CMK (cell line): ENCODE data around the gene PSAPL1.

Experiments
- DNase-seq: peaks from one replicate; pipeline ENCODE4 v3.0.0-alpha.2; 2010; ENCODE audit warnings: low read depth

PSAPL1 gene

GRCh38 chr4:7434766-7435150 lies at the start of gene PSAPL1:
TSS of gene PSAPL1 (minus strand) at chr4:7434930. CDS start at chr4:7434879, 51 bp downstream.
- DNase-seq, result no peak

DNA sequence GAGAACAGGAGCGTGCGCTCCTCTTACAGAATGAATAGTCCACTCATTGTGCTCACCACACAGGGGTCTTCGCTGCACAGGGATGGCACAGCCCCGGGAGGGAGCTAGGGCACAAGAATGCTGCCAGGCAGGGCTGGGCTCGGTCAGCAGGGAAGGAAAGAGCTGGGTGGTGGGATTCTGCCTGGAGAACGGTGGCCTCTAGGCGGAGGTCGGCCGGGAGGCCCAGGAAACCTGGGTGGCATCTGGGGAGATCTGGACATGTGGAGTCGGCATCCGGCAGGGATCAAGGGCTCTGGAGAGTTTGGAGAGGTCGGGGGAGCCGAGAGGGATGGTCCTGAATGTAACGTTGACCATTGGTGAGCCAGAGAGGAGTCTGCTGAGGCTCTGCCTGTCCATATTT lies 46.5 kb upstream of the PSAPL1 start:
- DNase-seq, result no peak

- no peak for DNase-seq
Measured at GRCh38 chr4:7480423-7480822, 45.7 kb upstream of the PSAPL1 start.

DNA sequence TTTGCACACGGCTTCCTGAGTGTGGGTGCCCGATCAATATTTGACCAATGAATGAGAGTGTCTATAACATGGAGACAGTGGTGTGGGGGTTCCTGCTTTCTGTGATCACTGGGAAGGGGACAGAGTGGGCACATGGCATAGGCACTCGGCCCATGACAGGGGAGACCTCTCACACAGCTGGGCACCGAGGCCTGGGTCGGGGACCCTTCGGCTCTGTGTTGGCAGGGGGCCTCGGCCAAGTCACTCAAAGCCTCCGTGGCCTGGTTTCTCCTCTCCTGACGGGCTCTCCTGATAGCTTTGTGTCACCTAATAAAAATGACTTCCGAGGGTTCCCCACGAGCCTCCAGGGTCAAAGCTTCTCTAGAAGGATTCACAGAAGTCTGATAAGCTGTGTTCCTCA lies 43.9 kb upstream of the PSAPL1 start:
- DNase-seq, result no peak

GRCh38 chr4:7477695-7478094 lies 43.0 kb upstream of the PSAPL1 start:
- no peak for DNase-seq

DNA sequence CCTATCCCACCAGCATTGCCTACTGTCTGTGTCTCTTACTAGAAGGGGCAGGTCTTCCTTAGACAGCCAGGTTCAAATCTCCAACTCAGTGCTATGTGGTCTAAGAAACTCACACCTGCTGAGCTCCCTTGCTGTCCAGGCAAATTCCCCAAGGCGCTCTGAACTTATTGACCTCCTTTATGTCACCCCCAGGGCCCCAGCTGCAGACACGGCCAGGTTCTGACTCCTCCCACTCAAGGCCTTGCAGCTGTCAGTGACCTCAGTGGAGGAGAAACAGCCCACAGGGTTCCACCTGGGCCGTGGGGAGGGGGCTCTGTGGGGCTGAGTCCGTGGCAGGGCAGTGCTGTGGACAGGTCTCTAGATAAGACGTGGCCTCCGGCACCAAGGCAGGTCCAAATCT lies 42.1 kb upstream of the PSAPL1 start:
- no peak for DNase-seq

DNA sequence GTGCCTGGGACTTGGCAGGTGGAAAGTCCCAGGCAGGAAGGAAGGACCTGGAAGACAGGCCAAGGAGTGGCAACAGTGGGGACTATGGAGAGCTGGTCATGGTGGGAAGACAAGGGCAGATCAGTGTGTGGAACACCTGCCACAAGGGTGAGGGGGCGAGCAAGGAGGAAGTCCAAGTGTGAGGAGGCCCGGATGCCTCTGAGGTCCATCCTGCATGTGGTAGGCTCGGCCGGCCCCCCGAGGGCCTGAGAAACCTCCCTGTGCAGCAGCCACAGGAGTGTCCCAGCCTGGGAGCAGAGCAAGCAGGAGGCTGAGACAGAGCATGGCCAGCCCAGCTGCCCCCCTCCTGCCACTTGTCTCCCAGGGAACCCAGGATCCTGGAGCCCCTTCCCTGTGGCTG lies 40.5 kb upstream of the PSAPL1 start:
- no peak for DNase-seq

- DNase-seq, result no peak
Measured at GRCh38 chr4:7474320-7474719, 39.6 kb upstream of the PSAPL1 start.

DNA sequence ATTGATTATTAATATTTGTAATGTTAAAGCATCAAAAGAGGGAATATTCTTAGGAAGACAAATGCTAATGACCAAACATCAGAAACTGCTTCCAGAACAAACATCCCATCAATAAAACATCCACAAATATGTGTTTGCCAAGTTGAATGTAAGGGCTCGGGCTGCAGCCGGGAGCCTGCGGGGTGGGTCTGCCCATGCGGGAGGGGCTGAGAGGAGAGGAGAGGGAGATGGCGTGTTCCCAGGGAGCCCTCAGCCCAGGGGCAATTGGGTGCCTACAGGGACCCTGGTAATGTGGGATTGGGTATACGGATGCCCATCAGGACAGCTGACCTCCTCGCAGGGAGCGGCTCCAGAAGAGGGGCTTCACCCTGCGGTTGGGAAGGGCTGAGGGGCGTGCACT lies 38.4 kb upstream of the PSAPL1 start:
- DNase-seq, result no peak

GRCh38 chr4:7472442-7473013 lies 37.8 kb upstream of the PSAPL1 start:
- no peak for DNase-seq

DNA sequence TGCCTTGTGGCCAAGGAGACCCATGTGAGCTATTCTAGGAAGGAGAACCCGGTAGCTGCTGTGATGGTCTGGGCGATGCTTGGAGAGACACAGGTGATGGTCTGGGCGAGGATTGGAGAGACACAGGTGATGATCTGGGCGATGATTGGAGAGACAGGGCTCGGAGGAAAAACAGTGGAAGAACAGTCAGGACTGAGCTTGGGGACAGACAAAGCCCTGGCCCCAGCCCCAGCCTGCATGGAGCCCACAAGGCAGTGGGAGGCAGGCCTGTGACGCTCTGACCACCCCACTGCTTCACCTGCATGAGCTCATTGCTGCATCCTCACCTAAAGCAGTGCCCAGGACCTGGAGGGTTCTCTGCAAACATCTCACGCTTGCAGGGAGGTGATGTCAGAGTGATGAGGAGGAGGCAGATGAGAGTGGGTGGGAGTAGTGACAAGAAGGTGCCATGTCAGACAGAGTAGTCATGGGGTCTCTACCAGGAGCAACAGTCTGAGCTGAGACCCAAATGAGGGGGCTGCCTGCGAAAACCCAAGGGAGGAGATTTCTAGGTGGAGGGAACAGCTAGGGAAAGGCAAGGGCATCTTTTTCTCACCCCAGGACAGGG lies 35.9 kb upstream of the PSAPL1 start:
- no peak for DNase-seq

- DNase-seq, result no peak
Measured at GRCh38 chr4:7470111-7470510, 35.4 kb upstream of the PSAPL1 start.

DNA sequence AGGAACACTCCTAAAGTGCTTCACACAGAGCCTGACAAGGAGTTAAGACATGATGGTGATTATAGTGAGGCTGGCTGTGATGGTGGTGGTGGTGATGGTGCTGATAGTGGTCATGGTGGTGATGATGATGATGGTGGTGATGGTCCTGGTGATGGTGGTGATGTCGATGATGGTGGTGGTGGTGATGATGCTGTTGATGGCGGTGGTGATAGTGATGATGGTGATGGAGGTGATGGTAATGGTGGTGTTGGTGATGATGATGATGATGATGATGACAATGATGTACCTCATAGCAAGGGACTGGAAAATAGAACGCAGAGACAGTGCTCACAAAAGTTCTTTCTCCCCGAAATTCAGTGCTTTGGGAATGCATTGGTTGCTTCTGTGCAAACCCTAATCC lies 34.3 kb upstream of the PSAPL1 start:
- no peak for DNase-seq

- DNase-seq, result no peak
Measured at GRCh38 chr4:7467471-7467870, 32.7 kb upstream of the PSAPL1 start.

DNA sequence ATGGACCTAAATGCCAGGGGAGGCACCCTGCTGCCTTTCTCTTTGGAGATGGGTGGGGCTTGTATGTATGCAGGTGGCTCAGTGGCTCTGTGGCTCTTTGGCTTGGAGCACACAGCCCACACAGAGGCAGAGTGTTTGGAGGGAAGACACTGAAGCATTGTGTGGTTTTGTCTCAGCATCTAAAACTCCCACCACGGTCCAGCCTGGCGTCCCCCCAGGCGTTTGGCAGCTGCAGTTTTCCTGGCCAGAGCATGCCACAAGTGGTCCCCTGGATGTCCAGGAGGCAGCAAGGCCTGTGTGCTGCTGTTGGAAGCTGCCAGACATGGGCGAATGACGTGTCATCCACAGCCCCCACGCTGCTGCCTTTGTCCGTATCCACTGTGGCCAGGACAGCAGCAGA lies 32.2 kb upstream of the PSAPL1 start:
- no peak for DNase-seq

DNA sequence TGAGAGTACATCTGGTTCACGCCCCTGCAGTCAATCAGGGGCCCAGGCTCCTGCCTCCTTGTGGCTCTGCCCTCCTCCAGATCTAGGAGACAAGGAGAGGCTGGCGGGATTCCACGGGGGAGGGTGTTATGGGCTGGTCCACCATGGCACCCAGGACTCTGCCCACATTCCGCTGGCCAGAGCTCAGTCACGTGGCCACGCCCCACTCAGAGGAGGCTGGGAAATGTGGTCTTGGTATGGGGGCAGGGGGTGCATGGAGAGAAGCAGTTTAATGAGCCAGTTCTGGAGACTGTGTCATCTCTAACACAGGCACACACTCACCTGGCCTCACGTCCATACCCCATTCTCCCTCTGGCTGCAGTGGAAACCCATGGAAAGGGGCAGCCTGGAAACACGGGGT lies 31.5 kb upstream of the PSAPL1 start:
- DNase-seq, result no peak

DNA sequence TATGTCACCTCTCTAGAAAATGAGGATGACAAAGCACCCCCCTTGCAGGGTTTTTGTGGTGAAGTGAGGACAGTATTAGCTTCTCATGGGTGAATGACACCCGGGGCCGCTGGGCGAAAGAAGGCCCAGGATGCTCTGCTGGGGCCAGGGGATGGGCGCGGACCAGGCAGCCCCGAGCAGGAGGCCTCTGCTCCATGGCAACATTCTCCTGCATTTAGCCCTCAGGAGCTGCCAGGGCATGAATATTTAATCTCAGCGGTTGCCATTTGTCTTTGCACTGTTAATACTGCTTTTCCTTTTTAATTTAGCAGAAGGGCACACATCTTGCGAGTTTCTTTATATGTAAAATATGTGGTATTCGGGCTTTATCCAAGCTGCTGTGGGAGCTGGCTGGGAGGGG lies 30.3 kb upstream of the PSAPL1 start:
- no peak for DNase-seq

GRCh38 chr4:7464259-7464655 lies 29.5 kb upstream of the PSAPL1 start:
- DNase-seq, result no peak

GRCh38 chr4:7463566-7464258 lies 29.0 kb upstream of the PSAPL1 start:
- DNase-seq, result no peak

DNA sequence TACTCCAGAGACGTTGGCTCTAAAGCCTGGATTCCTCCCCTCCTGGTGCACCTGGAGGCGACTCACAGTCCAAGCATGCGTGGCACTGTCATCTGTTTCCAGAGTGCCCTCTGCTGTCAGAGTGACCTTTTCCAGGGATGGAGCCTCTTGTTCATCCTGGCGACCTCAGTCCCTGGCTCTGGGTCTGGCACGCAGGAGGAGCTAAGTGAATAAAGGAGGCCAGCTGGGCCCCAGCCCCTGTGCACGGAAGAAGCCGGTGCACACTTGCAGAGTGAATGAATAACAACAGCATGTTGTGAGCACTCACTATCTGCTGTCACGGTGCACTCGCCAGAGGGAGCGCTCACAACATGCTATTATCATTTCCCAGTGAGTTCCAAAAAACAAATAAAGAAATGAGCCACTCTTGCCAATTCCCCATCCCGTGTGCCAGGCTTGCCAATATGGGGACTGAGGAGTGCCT lies 27.8 kb upstream of the PSAPL1 start:
- no peak for DNase-seq

DNA sequence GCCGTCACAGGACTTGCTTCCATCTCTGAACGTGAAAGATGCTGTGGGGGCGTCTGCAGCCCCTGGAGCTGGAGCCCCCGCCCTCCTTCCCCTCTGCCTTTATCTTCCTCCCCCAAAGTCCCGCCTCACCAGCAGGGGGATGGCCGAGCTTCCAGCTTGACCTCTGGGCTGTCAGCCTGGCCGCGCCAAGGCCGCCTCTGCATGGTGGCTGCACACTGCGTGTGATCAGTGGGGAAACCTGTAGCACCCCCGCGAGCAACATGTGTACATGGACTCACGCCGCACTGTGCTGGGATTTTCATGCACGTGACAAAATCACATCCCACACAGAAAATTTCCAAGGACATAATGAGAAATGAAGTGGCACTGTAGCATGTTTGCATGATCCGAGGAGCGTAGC lies 26.5 kb upstream of the PSAPL1 start:
- no peak for DNase-seq

DNA sequence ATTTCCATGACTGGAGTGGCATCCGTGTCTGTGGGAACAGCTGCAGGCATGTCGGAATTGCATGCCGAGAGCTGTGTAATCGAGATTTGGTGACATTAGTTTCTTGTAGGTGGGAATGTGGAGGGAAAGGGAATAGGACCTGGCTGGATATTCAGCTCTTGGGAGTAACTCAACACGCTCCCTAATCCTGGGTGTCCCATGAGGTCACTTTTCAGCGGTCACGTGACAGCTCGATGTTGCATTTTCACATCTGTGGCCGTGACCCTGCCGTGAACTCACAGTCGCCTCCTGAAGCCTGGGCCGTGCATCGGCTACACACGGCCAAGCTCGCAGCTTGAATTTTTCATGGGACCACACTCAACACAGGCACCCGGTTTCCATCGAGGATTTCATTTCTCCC lies 25.8 kb upstream of the PSAPL1 start:
- DNase-seq, result no peak

GRCh38 chr4:7459471-7459870 lies 24.7 kb upstream of the PSAPL1 start:
- no peak for DNase-seq

- DNase-seq, result no peak
Measured at GRCh38 chr4:7458477-7458876, 23.7 kb upstream of the PSAPL1 start.
